GM20000 (cell line): ENCODE measurements around the gene CEP164.
A peak's percentile ranks its signal among the peaks of the same experiment; 100 is the strongest.

Experiments used
- DNase-seq: peaks from one replicate; pipeline ENCODE4 v3.0.0; 2012; ENCODE audit warnings: low spot score
- CTCF ChIP-seq: IDR thresholded peaks from 2 replicates; pipeline ENCODE4 v1.5.1; 2012; ENCODE audit warnings: mild to moderate bottlenecking, control low read depth; ENCODE audit errors: extremely low read depth, missing control alignments

Gene CEP164

GRCh38 chr11:117425679-117426296 lies 98.1 kb downstream of the CEP164 start:
- DNase-seq = no peak
- no peak for TF ChIP-seq CTCF

GRCh38 chr11:117426297-117426685 lies 98.6 kb downstream of the CEP164 start:
- DNase-seq = peak; percentile 91

GRCh38 chr11:117426941-117427340 lies 99.3 kb downstream of the CEP164 start:
- no peak for TF ChIP-seq CTCF
- no peak for DNase-seq

More at GRCh38 chr11:117426297-117426685, 98.6 kb downstream of the CEP164 start:
- peak; percentile 97 for TF ChIP-seq CTCF

GRCh38 chr11:117427356-117427874 lies 99.8 kb downstream of the CEP164 start:
- no peak for DNase-seq
- no peak for TF ChIP-seq CTCF

GRCh38 chr11:117428186-117428855 lies 100.7 kb downstream of the CEP164 start:
- DNase-seq = no peak
- no peak for TF ChIP-seq CTCF

- DNase-seq = no peak
- no peak for TF ChIP-seq CTCF
These were observed 101.2 kb downstream of the CEP164 start for GRCh38 chr11:117428856-117429229.

- TF ChIP-seq CTCF = no peak
- DNase-seq = no peak
These were observed 102.8 kb downstream of the CEP164 start for GRCh38 chr11:117430293-117430955.
